HG03045 (cell line): ENCODE measurements around the gene ARHGAP35.
"Not testable (repeated sequence)": the region's sequence is repeated elsewhere in the genome, so short reads cannot be mapped to it uniquely, and the experiment has no call there.

Experiments
- ATAC-seq: cut with Tn5 transposase; IDR thresholded peaks from one replicate; pipeline ENCODE4 v1.9.1; 2021; ENCODE audit warnings: mild to moderate bottlenecking, moderate library complexity; ENCODE audit not compliant: unreplicated experiment

The ARHGAP35 gene

GRCh38 chr19:46860846-46861690, at the start of gene ARHGAP35:
TSS of gene ARHGAP35 (plus strand) at chr19:46860997. CDS start at chr19:46918676, 57,679 bp downstream.
- ATAC-seq = peak; percentile 1

- no peak for ATAC-seq
These were observed 47.6 kb upstream of the ARHGAP35 start for GRCh38 chr19:46812977-46813838.

- no peak for ATAC-seq
These were observed 46.9 kb upstream of the ARHGAP35 start for GRCh38 chr19:46813839-46814358.

GRCh38 chr19:46815833-46816627, 44.8 kb upstream of the ARHGAP35 start:
- ATAC-seq = no peak

- no peak for ATAC-seq
These were observed 42.0 kb upstream of the ARHGAP35 start for GRCh38 chr19:46818812-46819211.

GRCh38 chr19:46821512-46822409, 39.0 kb upstream of the ARHGAP35 start:
- ATAC-seq = peak; percentile 62

- ATAC-seq = not testable (repeated sequence)
These were observed 38.4 kb upstream of the ARHGAP35 start for GRCh38 chr19:46822410-46822787.

GRCh38 chr19:46823049-46823448, 37.7 kb upstream of the ARHGAP35 start:
- ATAC-seq = no peak

- no peak for ATAC-seq
These were observed 35.7 kb upstream of the ARHGAP35 start for GRCh38 chr19:46824890-46825730.

- no peak for ATAC-seq
These were observed 35.1 kb upstream of the ARHGAP35 start for GRCh38 chr19:46825731-46826055.

- ATAC-seq = no peak
These were observed 32.3 kb upstream of the ARHGAP35 start for GRCh38 chr19:46828484-46828883.

- ATAC-seq = no peak
These were observed 29.9 kb upstream of the ARHGAP35 start for GRCh38 chr19:46830864-46831263.

- ATAC-seq = no peak
These were observed 26.7 kb upstream of the ARHGAP35 start for GRCh38 chr19:46834121-46834520.

- no peak for ATAC-seq
These were observed 25.8 kb upstream of the ARHGAP35 start for GRCh38 chr19:46834984-46835383.

- ATAC-seq = no peak
These were observed 22.6 kb upstream of the ARHGAP35 start for GRCh38 chr19:46838160-46838559.

GRCh38 chr19:46839752-46840497, 20.9 kb upstream of the ARHGAP35 start:
- no peak for ATAC-seq

- no peak for ATAC-seq
These were observed 20.3 kb upstream of the ARHGAP35 start for GRCh38 chr19:46840498-46840942.

GRCh38 chr19:46841458-46842083, 19.2 kb upstream of the ARHGAP35 start:
- no peak for ATAC-seq
